IPS DF 4.7 (cell line): ENCODE results near the gene PIP.
"Not testable (repeated sequence)": the region's sequence is repeated elsewhere in the genome, so short reads cannot be mapped to it uniquely, and the experiment has no call there.

ENCODE experiments used
- DNase-seq: peaks from one replicate; pipeline ENCODE4 v3.0.0-alpha.2; 2013; ENCODE audit warnings: low spot score; ENCODE audit errors: extremely low read depth

The PIP gene

GRCh38 chr7:143177374-143178119, 45.7 kb downstream of the PIP start:
- DNase-seq: no peak

GRCh38 chr7:143180771-143181170, 48.9 kb downstream of the PIP start:
- not testable (repeated sequence) for DNase-seq

GRCh38 chr7:143181349-143181748, 49.5 kb downstream of the PIP start:
- no peak for DNase-seq

- no peak for DNase-seq
Observed at GRCh38 chr7:143183024-143183423, 51.1 kb downstream of the PIP start, which contains the start of gene TAS2R39. Gene TAS2R39, plus strand, starts transcription at chr7:143183419. Its CDS starts 0 bp downstream, at chr7:143183419.

- no peak for DNase-seq
Observed at GRCh38 chr7:143185551-143185950, 53.7 kb downstream of the PIP start.

- DNase-seq: no peak
Observed at GRCh38 chr7:143188994-143189393, 57.1 kb downstream of the PIP start.
